IMR-90 (cell line): ENCODE data around the gene ICAM1. TPM values are rescaled to one million over a fixed set of nuclear protein-coding genes. Genes with fewer than 3 reads are reported as not detected.

Experiments
- ATAC-seq: fragments of 200-7000 bp; cut with Tn5 transposase; 2 replicates; pipeline ENCODE4 v1.9.1; 2020; ENCODE audit warnings: low read depth, mild to moderate bottlenecking, moderate library complexity
- BruUV-seq: library from RNA; stranded (reverse); fragments of 400-500 nt; replicated peaks from 2 replicates; lab custom pipeline; 2021; lab: Mats Ljungman, UMichigan
- CTCF ChIA-PET: fragments of 300-600 bp; formaldehyde crosslinking; extraction: SDS; loops from one replicate; lab custom pipeline; 2021; ENCODE audit warnings: antibody characterized with exemption; lab: Yijun Ruan, JAX
- POLR2A ChIA-PET: fragments of 300-600 bp; sonication (Branson Sonifier 250); formaldehyde crosslinking; loops from one replicate; lab custom pipeline; 2022; ENCODE audit warnings: antibody characterized with exemption; ENCODE audit not compliant: unreplicated experiment; lab: Charles Lee
- DNase-seq: peaks from one replicate; pipeline ENCODE4 v3.0.0; 2013
- H2AFZ ChIP-seq: replicated peaks from 2 replicates; pipeline ENCODE3; 2013; ENCODE audit warnings: low read length, mild to moderate bottlenecking; ENCODE audit not compliant: poor library complexity
- H2AK5ac ChIP-seq: 2 replicates; pipeline ENCODE4 v1.6.1; 2013; ENCODE audit warnings: low read depth, low read length, inconsistent platforms
- H2AK9ac ChIP-seq: replicated peaks from 2 replicates; pipeline ENCODE3; 2013; ENCODE audit warnings: mild to moderate bottlenecking, low read depth, low read length, moderate library complexity; ENCODE audit not compliant: poor library complexity
- H2BK120ac ChIP-seq: 2 replicates; pipeline ENCODE4 v1.6.1; 2013; ENCODE audit warnings: low read depth, low read length, inconsistent platforms
- H2BK15ac ChIP-seq: 3 replicates; pipeline ENCODE4 v1.6.1; 2013; ENCODE audit warnings: low read depth, low read length, inconsistent platforms
- H2BK20ac ChIP-seq: 2 replicates; pipeline ENCODE4 v1.6.1; 2013; ENCODE audit warnings: low read depth, mild to moderate bottlenecking, inconsistent platforms, low read length, moderate library complexity
- H2BK5ac ChIP-seq: 2 replicates; pipeline ENCODE4 v1.6.1; 2013; ENCODE audit warnings: mild to moderate bottlenecking, low read depth, low read length, inconsistent platforms; ENCODE audit not compliant: poor library complexity, severe bottlenecking
- H3K14ac ChIP-seq: replicated peaks from 2 replicates; pipeline ENCODE4 v1.6.1; 2013; ENCODE audit warnings: low read depth, low read length, inconsistent platforms
- H3K18ac ChIP-seq: 2 replicates; pipeline ENCODE4 v1.6.1; 2013; ENCODE audit warnings: low read depth, low read length, control low read depth
- H3K23ac ChIP-seq: 2 replicates; pipeline ENCODE4 v1.6.1; 2013; ENCODE audit warnings: low read depth, low read length, inconsistent platforms
- H3K27ac ChIP-seq: 2 replicates; pipeline ENCODE4 v1.5.1; 2013; ENCODE audit warnings: mild to moderate bottlenecking, control low read depth, low read length; ENCODE audit not compliant: insufficient read depth
- H3K27me3 ChIP-seq: 2 replicates; pipeline ENCODE4 v1.6.1; 2013; ENCODE audit warnings: low read length; ENCODE audit not compliant: control insufficient read depth, insufficient read depth
- H3K36me3 ChIP-seq: 2 replicates; pipeline ENCODE4 v1.6.1; 2013; ENCODE audit warnings: low read length, mixed read lengths; ENCODE audit not compliant: control insufficient read depth, insufficient read depth
- H3K4ac ChIP-seq: 2 replicates; pipeline ENCODE4 v1.6.1; 2013; ENCODE audit warnings: low read depth, low read length, inconsistent platforms
- H3K4me1 ChIP-seq: 2 replicates; pipeline ENCODE4 v1.6.1; 2013; ENCODE audit warnings: low read length, mixed read lengths; ENCODE audit not compliant: control insufficient read depth, insufficient read depth
- H3K4me2 ChIP-seq: 2 replicates; pipeline ENCODE4 v1.6.1; 2013; ENCODE audit warnings: low read depth, mild to moderate bottlenecking, control low read depth, low read length, moderate library complexity
- H3K4me3 ChIP-seq: 2 replicates; pipeline ENCODE4 v1.5.1; 2013; ENCODE audit warnings: low read depth, mild to moderate bottlenecking, control low read depth, low read length, moderate library complexity; ENCODE audit not compliant: insufficient read depth
- H3K56ac ChIP-seq: 2 replicates; pipeline ENCODE4 v1.6.1; 2013; ENCODE audit warnings: low read length, inconsistent platforms; ENCODE audit not compliant: insufficient read depth; ENCODE audit errors: extremely low read depth
- H3K79me1 ChIP-seq, 2 experiments: 2 replicates each; pipeline ENCODE4 v1.6.1; 2013; ENCODE audit warnings: low read length in 2 of 2, inconsistent platforms in 1 of 2, low read depth in 1 of 2
- H3K9ac ChIP-seq: 2 replicates; pipeline ENCODE4 v1.6.1; 2013; ENCODE audit warnings: low read depth, low read length, control low read depth
- H3K9me1 ChIP-seq: 2 replicates; pipeline ENCODE4 v1.6.1; 2013; ENCODE audit warnings: low read length, inconsistent platforms; ENCODE audit not compliant: insufficient read depth
- H3K9me3 ChIP-seq: 2 replicates; pipeline ENCODE4 v1.6.1; 2013; ENCODE audit warnings: low read length; ENCODE audit not compliant: control insufficient read depth, insufficient read depth
- H4K20me1 ChIP-seq: 2 replicates; pipeline ENCODE4 v1.6.1; 2013; ENCODE audit warnings: low read length, inconsistent platforms; ENCODE audit not compliant: insufficient read depth
- H4K5ac ChIP-seq: 2 replicates; pipeline ENCODE4 v1.6.1; 2013; ENCODE audit warnings: mild to moderate bottlenecking, low read depth, low read length, control low read depth
- H4K8ac ChIP-seq, 2 experiments: 2 replicates each; pipeline ENCODE4 v1.6.1; 2013; ENCODE audit warnings: low read depth in 2 of 2, low read length in 2 of 2, control low read depth in 1 of 2, inconsistent platforms in 1 of 2
- H4K91ac ChIP-seq: 2 replicates; pipeline ENCODE4 v1.6.1; 2013; ENCODE audit warnings: low read depth, low read length, inconsistent platforms; ENCODE audit not compliant: insufficient read depth
- BHLHE40 ChIP-seq: fragments of 150-350 bp; IDR thresholded peaks from 2 replicates; pipeline ENCODE4 v1.6.1; 2016; ENCODE audit warnings: mild to moderate bottlenecking, low read depth, low read length
- CEBPB ChIP-seq: IDR thresholded peaks from 2 replicates; pipeline ENCODE4 v1.6.1; 2012; ENCODE audit warnings: low read depth, low read length, improper control_type of control experiment
- CHD1 ChIP-seq: IDR thresholded peaks from 2 replicates; pipeline ENCODE4 v1.6.1; 2012; ENCODE audit warnings: low read depth, low read length, improper control_type of control experiment
- CTCF ChIP-seq: conservative IDR thresholded peaks from 2 replicates; pipeline ENCODE4 v1.5.1; 2012; ENCODE audit warnings: mild to moderate bottlenecking, low read depth, low read length, improper control_type of control experiment
- ELK1 ChIP-seq: fragments of 150-350 bp; IDR thresholded peaks from 2 replicates; pipeline ENCODE4 v1.6.1; 2016; ENCODE audit warnings: low read depth, mild to moderate bottlenecking, low read length, moderate library complexity, borderline replicate concordance
- FOS ChIP-seq: fragments of 150-350 bp; IDR thresholded peaks from 2 replicates; pipeline ENCODE4 v1.6.1; 2016; ENCODE audit warnings: low read depth, low read length
- MAFK ChIP-seq: IDR thresholded peaks from 2 replicates; pipeline ENCODE4 v1.6.1; 2012; ENCODE audit warnings: low read depth, low read length, improper control_type of control experiment
- MXI1 ChIP-seq: IDR thresholded peaks from 2 replicates; pipeline ENCODE4 v1.6.1; 2012; ENCODE audit warnings: low read depth, mild to moderate bottlenecking, low read length, moderate library complexity, borderline replicate concordance
- NFE2L2 ChIP-seq: fragments of 150-350 bp; IDR thresholded peaks from 2 replicates; pipeline ENCODE4 v1.6.1; 2016; ENCODE audit warnings: low read depth, mild to moderate bottlenecking, low read length
- POLR2A ChIP-seq: IDR thresholded peaks from 2 replicates; pipeline ENCODE4 v1.6.1; 2012; ENCODE audit warnings: mild to moderate bottlenecking, low read depth, low read length
- RAD21 ChIP-seq: IDR thresholded peaks from 2 replicates; pipeline ENCODE4 v1.6.1; 2012; ENCODE audit warnings: low read length, improper control_type of control experiment
- RCOR1 ChIP-seq: IDR thresholded peaks from 2 replicates; pipeline ENCODE4 v1.6.1; 2012; ENCODE audit warnings: mild to moderate bottlenecking, low read length, improper control_type of control experiment; ENCODE audit not compliant: insufficient replicate concordance
- SMC3 ChIP-seq: fragments of 150-350 bp; IDR thresholded peaks from 2 replicates; pipeline ENCODE4 v1.6.1; 2016; ENCODE audit warnings: low read depth, mild to moderate bottlenecking, antibody characterized with exemption, low read length, moderate library complexity
- USF2 ChIP-seq: fragments of 150-350 bp; IDR thresholded peaks from 2 replicates; pipeline ENCODE4 v1.6.1; 2017; ENCODE audit warnings: mild to moderate bottlenecking, antibody characterized with exemption, low read length, low read depth
- WGBS, 2 experiments: methylation state at CpG; one replicate each; pipeline versions ENCODE4 v1.1.5 to v1.1.7; 2013; ENCODE audit warnings: missing lambda C conversion rate in 2 of 2; ENCODE audit not compliant: insufficient read length in 1 of 2; ENCODE audit errors: extremely low coverage in 2 of 2; 5-methylcytosine and 5-hydroxymethylcytosine counted together
- dilution Hi-C: fragments of 300-500 bp; cut with HindIII; formaldehyde crosslinking; loops from one replicate; pipeline ENCODE4 v1.14.3; 2018; ENCODE audit warnings: low sequenced_read_pairs; ENCODE audit not compliant: unreplicated experiment
- in situ Hi-C: fragments of 300-500 bp; cut with MboI; formaldehyde crosslinking; loops from 3 replicates; pipeline ENCODE4 v1.14.3; 2019; ENCODE audit warnings: low sequenced_read_pairs, inconsistent platforms, mixed read lengths
- intact Hi-C: fragments of 100-400 bp; cut with micrococcal nuclease; formaldehyde crosslinking; loops from 2 replicates; pipeline ENCODE4 v1.10.0; 2022
- polyA plus RNA-seq, 3 experiments: library from polyadenylated mRNA; depleted of rRNA; stranded (reverse); fragments of >200 nt; gene quantifications; 2 replicates each; pipeline ENCODE4 v1.2.3, GENCODE V29; 2012; ENCODE audit warnings: low replicate concordance in 1 of 3
- total RNA-seq: library from RNA; depleted of rRNA; stranded (reverse); fragments of >200 nt; gene quantifications from 2 replicates; pipeline ENCODE4 v1.2.3, GENCODE V29; 2012

The ICAM1 gene
- total and polyA plus RNA-seq, 2 of the 4 experiments (the other 2 are of a cell fraction) = 10.6 to 19.1 TPM

- Histone ChIP-seq H3K4me1 (peaks cover 21% of the 10 kb centered on the region), H3K9me1 (peaks cover 8% of the 10 kb centered on the region), H4K91ac (peak overlapping the region; percentile 17; the same call in 1 of the 2 replicates), H3K23ac (peak overlapping the region; percentile 44; the same call in 1 of the 2 replicates), H3K27me3 (no peaks in the 10 kb centered on the region; the same call in 1 of the 2 replicates), H3K14ac (peak overlapping the region; percentile 47), H2BK20ac (no peak overlapping the region), H2AK5ac (peak overlapping the region; percentile 91), H3K4ac (peak overlapping the region; percentile 32), H3K79me1 (peaks cover 0 to 4% of the 10 kb centered on the region in 2 experiments; a peak in 1 of 4 replicates), H2BK15ac (peak overlapping the region; percentile 31; the same call in 1 of the 3 replicates), H3K9ac (peak overlapping the region; percentile 29), H2BK5ac (peak overlapping the region; percentile 22), H3K4me3 (peak overlapping the region; percentile 77), H4K20me1 (peaks cover 6% of the 10 kb centered on the region), H2AFZ (peak overlapping the region; percentile 92), H3K27ac (peak overlapping the region; percentile 18; the same call in 1 of the 2 replicates), H4K8ac (peak overlapping the region; percentile 34 to 59; a peak in 2 of 4 replicates), H2AK9ac (peak overlapping the region; percentile 82), H3K4me2 (peak overlapping the region; percentile 96), H3K36me3 (peaks cover 14% of the 10 kb centered on the region; the same call in 1 of the 2 replicates), H3K9me3 (no peaks in the 10 kb centered on the region), H3K18ac (peak overlapping the region; percentile 61), H4K5ac (peak overlapping the region; percentile 88), H2BK120ac (no peak overlapping the region), H3K56ac (no peak overlapping the region)
- CTCF ChIA-PET = interaction anchor here (0.7 to 1.1 kb wide), 2 partner anchors 22 to 80 kb away, joined by 3 to 4 read pairs; no protein-coding TSS in a partner anchor
- WGBS, 2 experiments = 3% methylated on average over 30 of the region's 49 CpGs; no CpG with 5 or more reads in 1 of the 2 experiments
- POLR2A ChIA-PET = interaction anchor here (0.6 to 1.6 kb wide), 3 partner anchors 17 to 82 kb away, joined by 3 to 8 read pairs (median 4); partner anchors contain the start of gene ICAM1
- peak; percentile 10 for DNase-seq
- dilution Hi-C loops (no loop called here), intact Hi-C loops (no loop called here), in situ Hi-C loops (no loop called here)
- no TSS peak for BruUV-seq
- ATAC-seq = peak; percentile 2
- TF ChIP-seq MXI1 (no peak), CHD1 (no peak), RCOR1 (no peak), CEBPB (no peak), SMC3 (no peak), POLR2A (no peak), USF2 (no peak), BHLHE40 (no peak), FOS (no peak), ELK1 (no peak), CTCF (no peak), MAFK (no peak), NFE2L2 (no peak), RAD21 (no peak)
Measured at GRCh38 chr19:10291554-10292205, 20.8 kb downstream of the ICAM1 start.
